K562 (cell line): Measurements from ENCODE around the gene AANAT. TPM values are rescaled to one million over a fixed set of nuclear protein-coding genes. Genes with fewer than 3 reads are reported as not detected.

ENCODE experiments used
- AFF1 ChIP-seq, 2 experiments: fragments of 450-650 bp; IDR thresholded peaks; 2 replicates each; pipeline ENCODE4 v1.6.1; 2018; ENCODE audit warnings: mild to moderate bottlenecking in 2 of 2, low read depth in 1 of 2; ENCODE audit not compliant: partially characterized antibody in 2 of 2
- CAMTA2 ChIP-seq: fragments of 250-450 bp; sonication (Bioruptor Pico); conservative IDR thresholded peaks from 2 replicates; pipeline ENCODE4 v1.5.1; 2022
- CEBPG ChIP-seq, 3 experiments: fragments of 200-800 bp in 1 of 3; sonication (Bioruptor generic) in 1 of 3; sonication (generic) in 1 of 3; formaldehyde crosslinking in 1 of 3; IDR thresholded peaks in 2 of 3; conservative IDR thresholded peaks in 1 of 3; 2 replicates each; pipeline versions ENCODE4 v1.6.1 to v1.8.0; 2016 to 2022; ENCODE audit warnings: missing compliant biosample characterization in 2 of 3, missing genetic modification characterization in 2 of 3, mild to moderate bottlenecking in 1 of 3, missing genetic modification reagents in 1 of 3
- CREB3 ChIP-seq: fragments of 450-650 bp; conservative IDR thresholded peaks from 2 replicates; pipeline ENCODE4 v1.6.1; 2016; ENCODE audit warnings: missing genetic modification characterization, low read depth, mild to moderate bottlenecking, missing compliant biosample characterization, moderate library complexity
- EGR1 ChIP-seq: fragments of 450-650 bp; conservative IDR thresholded peaks from 2 replicates; pipeline ENCODE4 v1.6.1; 2017; ENCODE audit warnings: mild to moderate bottlenecking
- HDAC1 ChIP-seq, 2 experiments: fragments of 450-650 bp; IDR thresholded peaks; 2 replicates each; pipeline ENCODE4 v1.6.1; 2016 to 2017; ENCODE audit warnings: inconsistent platforms in 1 of 2, mild to moderate bottlenecking in 1 of 2, moderate library complexity in 1 of 2
- TFAM ChIP-seq: fragments of 250-450 bp; sonication (Bioruptor Pico); conservative IDR thresholded peaks from 2 replicates; pipeline ENCODE4 v1.5.0; 2021; ENCODE audit warnings: mild to moderate bottlenecking, moderate library complexity
- XRCC5 ChIP-seq: fragments of 200-400 bp; formaldehyde crosslinking; IDR thresholded peaks from 2 replicates; pipeline ENCODE4 v1.6.1; 2017; ENCODE audit warnings: low read depth, mild to moderate bottlenecking, low read length
- ZC3H11A ChIP-seq: IDR thresholded peaks from 2 replicates; pipeline ENCODE4 v1.6.1; 2012; ENCODE audit warnings: low read depth, low read length, improper control_type of control experiment
- ZKSCAN1 ChIP-seq: fragments of 150-350 bp; IDR thresholded peaks from 2 replicates; pipeline ENCODE4 v1.6.1; 2016; ENCODE audit warnings: low read depth, low read length
- ZNF668 ChIP-seq: fragments of 250-450 bp; sonication (Bioruptor Pico); IDR thresholded peaks from 2 replicates; pipeline ENCODE4 v1.8.0; 2022; ENCODE audit warnings: mild to moderate bottlenecking, inconsistent platforms
- ZNF707 ChIP-seq: fragments of 250-450 bp; sonication (Bioruptor Pico); conservative IDR thresholded peaks from 2 replicates; pipeline ENCODE4 v1.8.0; 2022; ENCODE audit warnings: inconsistent platforms, mild to moderate bottlenecking, moderate library complexity
- polyA plus RNA-seq, 8 experiments: library from polyadenylated mRNA; depleted of rRNA in 4 of 8; stranded (reverse) in 5 of 8; unstranded in 3 of 8; fragments of >200 nt; fragmentation: Nextera tagmentation in 2 of 8; fragmentation: Illumina TruSeq in 1 of 8; extraction: Ambion mirVana in 2 of 8; extraction: Trizol in 1 of 8; gene quantifications; 2 replicates each; pipeline versions ENCODE4 v1.2.1 to v1.2.3, GENCODE V29; 2011 to 2014; ENCODE audit warnings: inconsistent platforms in 1 of 8, missing spikeins in 1 of 8
- total RNA-seq, 7 experiments: library from RNA; depleted of rRNA in 6 of 7; stranded (reverse); fragments of >200 nt in 6 of 7; fragmentation: Illumina TruSeq in 2 of 7; extraction: Trizol in 2 of 7; gene quantifications; 2 replicates each; pipeline versions ENCODE4 v1.2.1 to v1.2.3, GENCODE V29; 2011 to 2021; ENCODE audit warnings: low replicate concordance in 1 of 7
- TF ChIP-seq, protein P1 (sequence below): sonication (generic); formaldehyde crosslinking; IDR thresholded peaks from 2 replicates; pipeline ENCODE4 v1.8.1; 2022; ENCODE audit warnings: missing genetic modification reagents
- TF ChIP-seq, protein P2 (sequence below): fragments of 250-450 bp; sonication (Bioruptor Pico); IDR thresholded peaks from 2 replicates; pipeline ENCODE4 v1.8.0; 2021; ENCODE audit warnings: mild to moderate bottlenecking, moderate library complexity

AANAT gene
- total and polyA plus RNA-seq, 9 of the 15 experiments (the other 6 are each of a cell fraction or from before 2014, with no cell fraction given) = not detected

- TF ChIP-seq CEBPG (CRISPR knock-in tag; IDR thresholded peaks at IDR 0.05) = no peak
- TF ChIP-seq CEBPG (tag; conservative IDR thresholded peaks at IDR 0.05 in 1 of 2, IDR thresholded peaks at IDR 0.05 in 1 of 2) = 0 out of 4 replicates have a peak, but pooled peaks of 1 of the 2 experiments have one; percentile 18
- no peak for TF ChIP-seq TFAM (CRISPR knock-in tag)
- TF ChIP-seq HDAC1 (IDR thresholded peaks at IDR 0.05) = peak in 1 of 2 experiments; percentile 31; a peak in 1 of 4 replicates
- TF ChIP-seq, protein P1, sequence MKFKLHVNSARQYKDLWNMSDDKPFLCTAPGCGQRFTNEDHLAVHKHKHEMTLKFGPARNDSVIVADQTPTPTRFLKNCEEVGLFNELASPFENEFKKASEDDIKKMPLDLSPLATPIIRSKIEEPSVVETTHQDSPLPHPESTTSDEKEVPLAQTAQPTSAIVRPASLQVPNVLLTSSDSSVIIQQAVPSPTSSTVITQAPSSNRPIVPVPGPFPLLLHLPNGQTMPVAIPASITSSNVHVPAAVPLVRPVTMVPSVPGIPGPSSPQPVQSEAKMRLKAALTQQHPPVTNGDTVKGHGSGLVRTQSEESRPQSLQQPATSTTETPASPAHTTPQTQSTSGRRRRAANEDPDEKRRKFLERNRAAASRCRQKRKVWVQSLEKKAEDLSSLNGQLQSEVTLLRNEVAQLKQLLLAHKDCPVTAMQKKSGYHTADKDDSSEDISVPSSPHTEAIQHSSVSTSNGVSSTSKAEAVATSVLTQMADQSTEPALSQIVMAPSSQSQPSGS (CRISPR knock-in tag) = no peak
- no peak for TF ChIP-seq ZKSCAN1
- no peak for TF ChIP-seq XRCC5
- no peak for TF ChIP-seq CREB3
- TF ChIP-seq AFF1 (IDR thresholded peaks at IDR 0.05; ENCODE audit: low read depth in 1 of 2, partially characterized antibody in 2 of 2) = no peak
- TF ChIP-seq, protein P2, sequence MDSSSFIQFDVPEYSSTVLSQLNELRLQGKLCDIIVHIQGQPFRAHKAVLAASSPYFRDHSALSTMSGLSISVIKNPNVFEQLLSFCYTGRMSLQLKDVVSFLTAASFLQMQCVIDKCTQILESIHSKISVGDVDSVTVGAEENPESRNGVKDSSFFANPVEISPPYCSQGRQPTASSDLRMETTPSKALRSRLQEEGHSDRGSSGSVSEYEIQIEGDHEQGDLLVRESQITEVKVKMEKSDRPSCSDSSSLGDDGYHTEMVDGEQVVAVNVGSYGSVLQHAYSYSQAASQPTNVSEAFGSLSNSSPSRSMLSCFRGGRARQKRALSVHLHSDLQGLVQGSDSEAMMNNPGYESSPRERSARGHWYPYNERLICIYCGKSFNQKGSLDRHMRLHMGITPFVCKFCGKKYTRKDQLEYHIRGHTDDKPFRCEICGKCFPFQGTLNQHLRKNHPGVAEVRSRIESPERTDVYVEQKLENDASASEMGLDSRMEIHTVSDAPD (CRISPR knock-in tag) = no peak
- TF ChIP-seq EGR1 = no peak
- no peak for TF ChIP-seq ZNF707 (CRISPR knock-in tag)
- TF ChIP-seq ZNF668 (CRISPR knock-in tag) = no peak
- TF ChIP-seq CAMTA2 = no peak
- no peak for TF ChIP-seq ZC3H11A
Observed at GRCh38 chr17:76446449-76447231, 20.8 kb upstream of the AANAT start (continued).
